ENCODE data around the gene BNC2. TPM values are rescaled to one million over a fixed set of nuclear protein-coding genes. Genes with fewer than 3 reads are reported as not detected.

The BNC2 gene
- total and polyA plus RNA-seq, 4 donors, result 0.96 to 23.2 (median 9.7) TPM

DNA sequence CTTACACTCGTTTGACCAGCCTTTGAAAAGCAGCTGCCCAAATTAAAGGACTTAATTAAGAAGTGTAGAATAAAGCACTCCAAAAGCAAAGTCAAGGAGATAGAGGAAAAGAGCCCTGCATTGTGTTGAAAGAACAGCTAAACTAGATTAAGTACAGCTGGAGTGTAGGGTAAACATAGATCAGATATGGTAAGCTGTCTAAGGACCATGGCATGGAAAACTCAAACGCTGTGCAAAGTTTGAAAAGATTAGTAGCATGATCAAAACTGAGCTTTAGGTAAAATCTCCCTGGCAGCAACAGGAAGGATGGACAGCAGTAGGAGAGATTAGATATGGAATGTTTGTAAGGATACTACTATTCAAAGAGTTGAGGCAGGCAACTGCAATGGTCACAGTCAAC lies 55.4 kb downstream of the BNC2 start:
- Histone ChIP-seq H3K4me1 (ENCODE audit: control insufficient read depth in 5 of 5, insufficient read depth in 5 of 5, low read length in 5 of 5) (peaks cover 0 to 11% (median 3%) of the 10 kb centered on the region in 5 donors), H3K36me3 (ENCODE audit: control insufficient read depth in 4 of 4, insufficient read depth in 4 of 4, low read length in 4 of 4) (no peaks in the 10 kb centered on the region), H3K27ac (ENCODE audit: low read depth in 1 of 2, low read length in 1 of 2) (no peak overlapping the region), H3K9me3 (ENCODE audit: control insufficient read depth in 4 of 4, insufficient read depth in 3 of 4, low read length in 3 of 4) (no peaks in the 10 kb centered on the region), H3K9ac (ENCODE audit: insufficient read depth in 1 of 2, low read length in 2 of 2) (no peak overlapping the region), H3K27me3 (ENCODE audit: control insufficient read depth in 3 of 3, insufficient read depth in 3 of 3, low read length in 2 of 3) (no peaks in the 10 kb centered on the region), H3K4me3 (no peak overlapping the region)
- TF ChIP-seq, protein P1, sequence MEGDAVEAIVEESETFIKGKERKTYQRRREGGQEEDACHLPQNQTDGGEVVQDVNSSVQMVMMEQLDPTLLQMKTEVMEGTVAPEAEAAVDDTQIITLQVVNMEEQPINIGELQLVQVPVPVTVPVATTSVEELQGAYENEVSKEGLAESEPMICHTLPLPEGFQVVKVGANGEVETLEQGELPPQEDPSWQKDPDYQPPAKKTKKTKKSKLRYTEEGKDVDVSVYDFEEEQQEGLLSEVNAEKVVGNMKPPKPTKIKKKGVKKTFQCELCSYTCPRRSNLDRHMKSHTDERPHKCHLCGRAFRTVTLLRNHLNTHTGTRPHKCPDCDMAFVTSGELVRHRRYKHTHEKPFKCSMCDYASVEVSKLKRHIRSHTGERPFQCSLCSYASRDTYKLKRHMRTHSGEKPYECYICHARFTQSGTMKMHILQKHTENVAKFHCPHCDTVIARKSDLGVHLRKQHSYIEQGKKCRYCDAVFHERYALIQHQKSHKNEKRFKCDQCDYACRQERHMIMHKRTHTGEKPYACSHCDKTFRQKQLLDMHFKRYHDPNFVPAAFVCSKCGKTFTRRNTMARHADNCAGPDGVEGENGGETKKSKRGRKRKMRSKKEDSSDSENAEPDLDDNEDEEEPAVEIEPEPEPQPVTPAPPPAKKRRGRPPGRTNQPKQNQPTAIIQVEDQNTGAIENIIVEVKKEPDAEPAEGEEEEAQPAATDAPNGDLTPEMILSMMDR (IDR thresholded peaks at IDR 0.05; ENCODE audit: control extremely low read depth, extremely low read depth), result no peak
- DNase-seq, result peak in 1 of 3 donors; percentile 36
- no peak for ATAC-seq (ENCODE audit: insufficient read depth, low FRiP score)
- 57 to 78% methylated on average over 2 of the region's 2 CpGs for WGBS, 2 donors

GRCh38 chr9:16813838-16814237 lies 56.6 kb downstream of the BNC2 start:
- Histone ChIP-seq H3K4me3 (no peak overlapping the region), H3K4me1 (ENCODE audit: control insufficient read depth in 5 of 5, insufficient read depth in 5 of 5, low read length in 5 of 5) (peaks cover 0 to 11% (median 3%) of the 10 kb centered on the region in 5 donors), H3K36me3 (ENCODE audit: control insufficient read depth in 4 of 4, insufficient read depth in 4 of 4, low read length in 4 of 4) (no peaks in the 10 kb centered on the region), H3K27me3 (ENCODE audit: control insufficient read depth in 3 of 3, insufficient read depth in 3 of 3, low read length in 2 of 3) (no peaks in the 10 kb centered on the region), H3K27ac (ENCODE audit: low read depth in 1 of 2, low read length in 1 of 2) (no peak overlapping the region), H3K9me3 (ENCODE audit: control insufficient read depth in 4 of 4, insufficient read depth in 3 of 4, low read length in 3 of 4) (no peaks in the 10 kb centered on the region), H3K9ac (ENCODE audit: insufficient read depth in 1 of 2, low read length in 2 of 2) (no peak overlapping the region)
- TF ChIP-seq, protein P1 (IDR thresholded peaks at IDR 0.05; ENCODE audit: control extremely low read depth, extremely low read depth), result no peak
- DNase-seq, result no peak
- 78 to 87% methylated on average over 4 of the region's 4 CpGs for WGBS, 2 donors
- ATAC-seq (ENCODE audit: insufficient read depth, low FRiP score), result no peak

DNA sequence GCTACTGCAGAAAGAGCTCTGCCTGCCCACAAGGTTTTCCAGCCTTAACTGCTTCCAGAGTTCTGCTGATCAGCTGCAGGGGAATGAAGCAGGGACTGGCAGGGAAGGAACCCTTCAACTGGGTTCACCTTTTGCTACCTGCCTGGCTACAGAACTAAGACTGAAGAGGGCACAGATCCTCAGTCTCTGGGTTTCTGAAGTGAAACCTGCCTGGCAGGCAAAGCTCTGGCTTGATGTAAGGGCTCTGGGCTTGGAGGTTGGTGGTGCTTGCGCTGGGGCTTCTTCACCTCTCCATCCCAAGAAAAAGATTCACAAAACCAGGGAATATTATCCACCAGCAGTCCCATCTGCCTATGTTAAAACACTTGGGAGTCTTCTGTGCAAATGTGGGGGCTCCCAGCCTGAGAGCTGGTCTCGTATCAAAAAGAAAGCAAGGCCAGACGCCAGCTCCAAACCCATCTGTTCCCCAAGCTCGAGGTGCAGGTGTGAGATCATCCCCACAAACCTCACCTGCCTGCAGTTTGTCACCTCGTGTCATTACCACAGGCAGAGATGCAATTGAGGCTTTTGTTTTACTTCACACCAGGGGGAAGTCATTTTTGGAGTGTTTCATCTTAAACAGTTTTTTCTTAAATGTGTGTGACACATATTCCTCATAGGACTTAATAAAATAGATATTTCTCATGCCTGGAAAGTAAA lies 58.3 kb downstream of the BNC2 start:
- DNase-seq (no peak), ATAC-seq (ENCODE audit: insufficient read depth, low FRiP score) (no peak)
- H3K27me3 ChIP-seq (ENCODE audit: control insufficient read depth in 3 of 3, insufficient read depth in 3 of 3, low read length in 2 of 3), result no peaks in the 10 kb centered on the region
- peaks cover 0 to 10% (median 3%) of the 10 kb centered on the region in 5 donors for H3K4me1 ChIP-seq (ENCODE audit: control insufficient read depth in 5 of 5, insufficient read depth in 5 of 5, low read length in 5 of 5)
- 81 to 86% methylated on average over 5 of the region's 5 CpGs for whole genome bisulfite sequencing, 2 donors
- no peak overlapping the region for H3K27ac ChIP-seq (ENCODE audit: low read depth in 1 of 2, low read length in 1 of 2)
- no peaks in the 10 kb centered on the region for H3K9me3 ChIP-seq (ENCODE audit: control insufficient read depth in 4 of 4, insufficient read depth in 3 of 4, low read length in 3 of 4)
- H3K4me3 ChIP-seq, result no peak overlapping the region
- H3K36me3 ChIP-seq (ENCODE audit: control insufficient read depth in 4 of 4, insufficient read depth in 4 of 4, low read length in 4 of 4), result no peaks in the 10 kb centered on the region
- H3K9ac ChIP-seq (ENCODE audit: insufficient read depth in 1 of 2, low read length in 2 of 2), result no peak overlapping the region
- TF ChIP-seq, protein P1 (IDR thresholded peaks at IDR 0.05; ENCODE audit: control extremely low read depth, extremely low read depth), result no peak
